Activated gamma-delta T cell (primary cell): ENCODE data around the gene MEG3.

Source experiments
- DNase-seq: peaks from one replicate; lab custom pipeline; 2025; lab: John Stamatoyannopoulos, UW
- total RNA-seq, 2 donors: gene quantifications; one replicate each; lab custom pipeline; 2026; lab: John Stamatoyannopoulos, UW

Gene MEG3
- 1.1 to 1.3 reads per million in 2 donors for total RNA-seq

- no peak for DNase-seq
Observed at GRCh38 chr14:100825713-100826331, at the start of gene MEG3. MEG3 (plus strand) TSS chr14:100826118.

- DNase-seq: no peak
Observed at GRCh38 chr14:100776681-100777365, 49.1 kb upstream of the MEG3 start.

GRCh38 chr14:100777366-100777817 lies 48.5 kb upstream of the MEG3 start:
- no peak for DNase-seq

GRCh38 chr14:100777818-100778525 lies 47.9 kb upstream of the MEG3 start:
- no peak for DNase-seq

DNA sequence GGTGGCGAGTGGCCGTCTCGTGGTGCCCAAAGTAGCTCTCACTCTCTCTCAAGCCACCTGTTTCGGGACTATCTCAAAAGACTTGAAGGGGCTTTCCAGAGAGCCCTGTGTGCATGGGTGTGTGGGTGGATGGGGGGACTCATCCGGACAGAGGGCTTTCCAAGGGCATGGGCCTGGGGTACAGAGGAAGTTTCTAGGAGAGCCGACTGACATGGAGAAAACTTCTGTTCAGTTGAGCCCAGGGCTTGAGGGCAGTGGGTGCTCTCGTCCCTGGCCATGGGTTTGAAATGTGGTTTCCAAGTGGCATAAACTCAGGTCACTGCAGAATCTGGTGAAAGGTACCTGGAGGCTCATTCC lies 47.4 kb upstream of the MEG3 start:
- no peak for DNase-seq

DNA sequence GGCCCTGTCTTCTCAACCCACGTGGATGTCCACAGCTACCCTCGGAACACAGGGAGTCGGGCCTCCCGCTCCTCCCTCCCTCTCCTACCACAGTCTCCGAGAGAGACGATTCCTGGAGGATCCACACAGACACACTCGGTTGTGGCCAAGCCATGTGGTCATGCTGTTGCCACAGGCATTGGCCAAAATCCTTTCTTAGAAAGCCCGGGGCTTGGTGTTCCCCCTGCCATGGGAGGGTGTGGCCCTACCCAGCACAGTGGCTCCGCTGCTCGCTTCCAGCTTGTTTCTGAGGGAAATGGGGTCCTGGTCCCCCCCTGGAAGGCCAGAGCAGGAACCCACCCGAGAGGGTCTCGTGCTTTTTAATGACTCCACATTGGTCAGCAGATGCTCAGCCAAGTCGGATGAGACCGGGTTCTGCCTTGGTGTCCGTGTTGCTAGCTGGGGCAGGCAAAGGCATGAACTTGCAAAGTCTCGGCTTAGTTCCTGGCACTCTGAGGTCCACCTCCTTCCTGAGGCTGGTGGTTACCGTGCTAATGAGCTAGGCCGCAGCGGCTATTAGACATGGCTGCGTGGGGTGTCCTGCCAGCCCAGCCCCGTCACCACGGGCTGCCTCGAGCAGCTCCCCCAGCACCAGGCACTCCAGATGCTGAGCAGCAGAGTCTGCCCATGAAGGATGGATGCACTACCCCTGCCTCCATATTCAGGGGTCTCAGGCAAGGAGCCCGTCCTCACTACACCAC lies 46.8 kb upstream of the MEG3 start:
- DNase-seq: no peak

GRCh38 chr14:100779691-100780080 lies 46.2 kb upstream of the MEG3 start:
- DNase-seq: no peak

DNA sequence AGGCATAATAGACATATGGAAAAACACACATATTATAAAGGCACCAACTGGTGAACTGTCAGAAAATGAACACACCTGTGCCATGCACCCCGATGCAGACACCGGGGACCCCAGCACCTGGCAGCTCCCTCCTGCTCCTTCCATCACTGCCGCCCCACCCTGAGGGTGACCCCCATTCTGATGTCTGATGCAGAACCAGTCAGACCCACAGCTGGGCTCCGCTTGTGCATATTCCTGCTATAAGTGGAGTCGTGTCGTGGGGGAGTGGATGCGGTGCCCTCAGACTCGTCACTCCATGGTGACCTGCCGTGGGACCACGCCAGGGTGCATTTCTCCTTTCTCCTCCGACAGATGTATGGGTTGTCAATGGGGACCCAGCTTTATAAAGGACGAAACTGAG lies 45.7 kb upstream of the MEG3 start:
- no peak for DNase-seq

DNA sequence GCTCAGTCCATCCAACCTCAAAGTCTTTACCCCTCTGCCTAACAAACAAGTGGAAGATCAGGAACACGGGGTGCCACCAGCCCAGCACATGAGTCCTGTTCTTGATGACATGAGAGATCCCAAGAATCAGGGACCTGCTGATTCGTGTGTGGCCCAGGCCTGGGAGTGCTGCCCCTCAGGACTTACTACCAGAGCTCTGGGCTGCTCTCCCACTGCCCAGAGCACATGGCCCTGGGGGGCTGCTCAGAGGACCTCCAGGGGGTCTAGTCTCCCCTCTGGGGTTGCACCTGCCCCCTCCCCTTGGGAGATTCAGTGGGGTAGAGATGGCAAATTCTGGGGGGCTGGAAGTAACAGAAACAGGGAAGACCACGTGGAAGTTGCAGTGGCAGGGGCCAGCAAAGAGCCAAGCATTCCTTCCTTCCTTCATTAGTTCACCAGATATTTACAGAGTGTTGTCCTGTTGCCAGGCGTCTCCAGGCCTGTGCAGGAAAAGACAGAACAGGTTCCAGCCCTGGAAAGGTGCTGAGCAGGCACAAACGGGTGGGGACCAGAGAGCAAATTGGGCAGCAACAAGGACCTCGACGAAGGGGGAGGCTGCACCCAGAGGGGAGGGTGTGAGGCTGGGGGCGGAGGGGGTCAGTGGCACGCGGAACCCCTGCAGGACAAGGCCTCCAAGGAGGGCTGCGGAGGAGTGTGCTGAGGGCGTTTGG lies 45.1 kb upstream of the MEG3 start:
- DNase-seq: no peak

DNA sequence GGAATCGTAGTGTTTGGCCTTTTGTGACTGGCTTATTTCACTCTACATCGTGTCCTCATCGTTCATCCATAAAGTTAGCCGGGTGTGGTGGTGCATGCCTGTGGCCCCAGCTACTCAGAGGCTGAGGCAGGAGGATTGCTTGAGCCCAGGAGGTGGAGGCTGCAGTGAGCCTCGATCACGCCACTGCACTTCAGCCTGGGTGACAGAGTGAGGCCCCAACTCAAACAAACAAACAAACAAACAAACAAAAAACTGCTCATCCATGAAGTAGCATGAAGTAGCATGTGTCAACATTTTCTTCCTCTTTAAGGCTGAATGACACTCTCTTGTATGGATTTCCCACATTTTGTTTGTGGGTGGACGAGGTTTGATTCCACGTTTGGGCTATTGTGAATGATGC lies 44.0 kb upstream of the MEG3 start:
- no peak for DNase-seq

DNA sequence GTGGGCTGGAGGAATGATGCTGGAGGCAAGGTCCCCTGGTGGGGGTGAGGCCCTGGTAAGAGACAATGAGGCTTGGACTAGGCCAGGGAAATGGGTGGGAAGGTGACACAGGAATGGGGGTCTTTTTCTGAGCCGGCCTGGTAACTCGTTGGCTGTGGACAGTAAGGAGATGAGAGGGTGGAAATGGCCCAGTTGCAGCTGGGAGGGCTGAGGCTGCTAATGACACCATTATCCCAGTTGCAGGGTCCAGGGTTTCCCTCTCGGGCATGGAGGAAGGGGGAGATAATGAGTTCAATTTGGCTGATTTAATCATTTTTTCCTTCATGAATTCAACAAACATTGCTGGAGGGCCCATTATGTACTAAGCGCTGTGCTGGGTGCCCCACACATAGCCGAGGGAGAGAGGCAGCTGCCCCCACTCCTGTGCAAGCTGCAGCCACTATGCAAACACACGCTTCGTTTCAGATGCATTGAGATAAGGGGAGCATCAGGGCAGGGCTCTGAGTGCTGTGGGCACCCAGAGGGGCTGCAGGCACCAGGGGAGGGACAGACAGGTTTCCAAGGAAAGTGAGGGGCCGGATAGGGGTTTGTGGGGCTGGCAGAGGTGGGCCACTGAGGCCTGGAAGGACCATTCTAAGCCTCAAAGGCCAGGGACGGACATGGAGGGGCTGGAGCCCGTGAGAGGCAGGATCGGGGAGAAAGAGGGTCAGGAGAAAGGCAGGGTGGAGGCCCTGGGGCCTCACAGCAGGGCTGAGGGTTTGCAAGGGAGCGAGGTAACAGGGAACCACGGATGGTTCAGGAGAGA lies 43.2 kb upstream of the MEG3 start:
- no peak for DNase-seq

DNA sequence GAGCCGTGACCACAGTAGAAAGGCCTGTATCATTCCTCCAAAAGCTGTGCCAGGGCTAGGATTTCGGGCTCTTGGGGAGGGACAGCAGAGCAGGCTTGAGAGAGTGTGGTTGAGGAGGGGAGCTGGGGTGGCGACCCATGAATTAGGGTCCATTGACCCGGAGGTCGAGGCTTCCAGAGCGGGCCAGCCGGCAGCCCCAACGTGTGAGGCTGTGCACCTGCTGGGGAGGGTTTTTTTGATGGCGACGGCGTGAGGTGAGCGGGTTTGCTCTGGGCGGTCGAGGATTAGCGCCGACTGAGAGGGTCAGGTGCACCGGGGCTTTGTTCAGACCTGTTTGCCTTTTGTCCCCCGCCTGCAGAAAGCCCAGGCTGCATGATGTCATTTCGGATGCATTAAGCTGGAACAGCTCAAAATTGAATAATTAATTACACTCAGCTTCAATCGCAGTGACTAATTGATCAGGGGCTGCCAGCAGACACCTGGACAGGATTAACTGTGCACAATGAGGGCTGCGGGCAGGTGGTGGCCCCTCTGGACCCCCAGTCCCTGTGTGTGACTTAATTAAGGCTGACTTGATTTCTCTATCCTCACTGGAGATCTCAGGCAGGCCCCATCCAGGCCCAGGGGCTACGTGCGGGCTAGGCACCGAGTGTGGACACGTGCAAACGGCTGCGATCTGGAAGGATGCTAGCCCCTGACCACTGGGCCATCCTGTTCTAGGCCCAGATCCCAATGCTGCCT lies 42.1 kb upstream of the MEG3 start:
- no peak for DNase-seq

- DNase-seq: no peak
Observed at GRCh38 chr14:100784523-100785337, 41.2 kb upstream of the MEG3 start.

DNA sequence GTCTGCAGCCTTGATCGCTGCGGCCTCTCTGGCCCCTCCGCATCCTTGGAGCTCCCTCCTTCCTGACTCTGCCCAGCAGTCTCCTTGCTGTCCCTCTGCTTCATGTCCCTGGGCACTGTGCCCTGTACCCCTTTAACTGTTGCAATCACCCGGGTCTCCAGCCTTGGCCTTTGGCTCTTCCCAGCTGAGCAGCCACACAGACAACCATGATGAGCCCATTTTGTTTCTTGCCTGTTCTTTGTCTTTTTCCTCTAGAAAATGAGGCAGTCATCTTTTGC lies 40.6 kb upstream of the MEG3 start:
- no peak for DNase-seq

DNA sequence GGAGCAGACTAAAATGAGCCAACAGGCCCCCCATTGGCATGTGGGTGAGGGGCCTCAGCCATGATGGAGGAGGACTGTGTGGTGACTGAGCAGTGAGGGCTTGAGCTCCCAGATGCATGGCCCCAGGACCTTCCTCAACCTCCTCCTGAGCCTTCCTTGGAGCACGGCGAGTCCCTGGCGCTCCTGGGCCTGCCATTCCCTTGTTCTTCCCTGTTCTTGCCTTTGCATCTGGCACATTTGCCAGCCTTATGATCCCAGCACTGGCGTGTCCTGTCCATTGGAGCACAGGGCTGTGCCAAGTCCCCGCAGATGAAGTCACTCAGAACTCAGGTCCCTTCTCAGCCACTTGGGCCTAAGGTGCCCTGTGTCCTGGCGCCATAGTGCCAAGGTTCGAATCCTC lies 40.3 kb upstream of the MEG3 start:
- no peak for DNase-seq

GRCh38 chr14:100786131-100786530 lies 39.8 kb upstream of the MEG3 start:
- no peak for DNase-seq

GRCh38 chr14:100786576-100787219 lies 39.2 kb upstream of the MEG3 start:
- no peak for DNase-seq

DNA sequence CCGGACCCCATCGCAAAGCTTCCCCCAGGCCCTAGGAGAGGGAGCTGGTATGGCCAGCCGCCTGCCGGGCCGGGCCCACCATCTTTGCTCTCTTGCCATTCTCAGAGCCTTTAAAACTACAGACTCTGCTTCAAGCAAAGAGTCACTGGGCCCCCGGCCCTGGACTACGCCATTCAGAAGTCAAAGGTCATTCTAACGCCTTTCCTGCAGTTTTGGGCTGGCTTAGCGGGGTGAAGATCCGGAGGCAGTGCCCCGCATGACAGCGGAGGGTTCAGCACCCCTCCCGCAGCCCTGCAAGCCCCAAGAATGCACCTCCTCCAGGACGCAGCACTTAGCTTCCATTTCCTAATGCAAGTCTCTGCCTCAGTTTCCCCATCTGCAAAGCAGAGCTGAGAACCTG lies 38.3 kb upstream of the MEG3 start:
- DNase-seq: no peak

DNA sequence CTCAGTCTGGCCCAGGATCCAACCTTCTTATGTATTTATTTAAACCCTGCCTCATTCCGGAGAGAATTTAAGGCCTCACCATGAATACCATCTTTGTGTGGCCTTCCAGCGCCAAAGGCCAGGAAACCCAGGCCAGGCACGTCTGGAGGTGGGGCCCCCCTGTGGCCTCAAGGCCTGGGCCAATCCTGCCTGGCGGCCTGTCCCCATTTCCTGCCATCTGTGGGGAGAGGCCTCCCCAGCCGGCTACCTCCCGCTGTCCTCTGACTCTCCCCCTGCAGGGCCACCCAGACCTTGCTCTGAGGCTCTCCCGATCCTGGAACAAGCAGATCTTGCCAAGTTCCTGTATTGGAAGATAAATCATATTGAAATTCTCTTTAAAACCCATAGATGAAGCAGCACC lies 37.4 kb upstream of the MEG3 start:
- DNase-seq: no peak
